ENCODE data around the gene CATSPERE. TPM values are rescaled to one million over a fixed set of nuclear protein-coding genes. Genes with fewer than 3 reads are reported as not detected.
"Not testable (repeated sequence)": the region's sequence is repeated elsewhere in the genome, so short reads cannot be mapped to it uniquely, and the experiment has no call there.

Gene CATSPERE
- total RNA-seq, 1 donor from 2014 or later: 0.74 TPM

- DNase-seq (ENCODE audit: low spot score): no peak
Measured at GRCh38 chr1:244545511-244545910, 84.4 kb downstream of the CATSPERE start.

- DNase-seq (ENCODE audit: low spot score): no peak
Measured at GRCh38 chr1:244548558-244549115, 87.6 kb downstream of the CATSPERE start.

GRCh38 chr1:244552336-244552735, 91.3 kb downstream of the CATSPERE start:
- DNase-seq (ENCODE audit: low spot score): no peak

DNA sequence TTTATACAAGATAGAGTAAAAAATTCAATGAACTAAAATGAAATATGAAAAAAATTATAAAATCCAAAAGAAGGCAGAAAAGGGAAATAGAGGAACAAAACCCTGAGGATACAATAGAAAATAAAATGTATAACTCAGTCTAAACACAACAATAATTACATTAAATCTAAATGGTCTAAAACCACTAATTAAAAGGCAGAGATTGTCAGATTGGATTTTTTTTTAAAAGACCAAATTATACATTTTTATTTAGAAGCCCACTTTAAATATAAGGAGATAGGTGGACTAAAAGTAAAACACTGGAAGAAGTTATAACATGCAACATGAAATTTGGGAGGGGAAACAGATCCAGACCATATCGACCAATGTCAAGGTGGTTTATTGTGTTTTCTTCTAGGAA, 95.2 kb downstream of the CATSPERE start:
- DNase-seq (ENCODE audit: low spot score): no peak

DNA sequence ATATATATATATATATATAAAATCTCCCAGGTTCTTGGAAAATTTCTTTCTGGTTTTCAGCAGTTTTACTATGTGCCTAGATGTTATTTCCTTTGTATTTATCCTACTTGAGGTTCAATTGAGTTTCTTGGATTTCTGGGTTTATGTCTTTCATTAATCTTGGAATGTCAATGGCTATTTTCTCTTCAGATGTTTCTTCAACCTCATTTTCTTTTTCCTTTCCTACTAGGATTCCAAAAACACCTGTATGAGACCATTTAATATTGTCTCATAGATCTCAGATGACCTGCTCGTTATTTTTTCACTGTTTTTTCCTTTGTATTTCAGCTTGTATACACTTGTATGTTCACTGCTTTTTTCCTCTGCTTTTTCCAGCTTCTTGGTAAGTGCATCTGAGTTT, 96.5 kb downstream of the CATSPERE start:
- DNase-seq (ENCODE audit: low spot score): no peak

GRCh38 chr1:244559561-244559960, 98.5 kb downstream of the CATSPERE start:
- no peak for DNase-seq (ENCODE audit: low spot score)

GRCh38 chr1:244562877-244563276, 101.8 kb downstream of the CATSPERE start:
- DNase-seq (ENCODE audit: low spot score): not testable (repeated sequence)

DNA sequence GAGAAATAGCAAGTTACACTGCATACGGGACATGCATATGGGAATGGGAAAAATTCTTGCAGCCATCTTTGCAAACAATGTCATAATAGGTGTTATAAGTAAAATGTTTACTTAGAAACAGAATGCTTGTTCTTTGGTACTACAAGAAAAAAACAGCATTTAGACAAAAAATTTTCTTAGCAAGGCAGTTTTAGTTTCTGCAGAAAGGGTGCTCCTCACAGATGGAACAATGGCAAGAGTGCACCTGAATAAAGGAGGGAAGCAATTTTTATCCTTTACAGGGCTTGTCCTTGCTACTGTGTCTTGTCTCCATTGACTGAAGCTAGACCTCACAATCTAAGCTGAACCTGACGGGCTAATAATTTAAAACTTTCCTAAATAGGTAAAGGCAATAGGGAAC, 112.7 kb downstream of the CATSPERE start:
- DNase-seq (ENCODE audit: low spot score): no peak

DNA sequence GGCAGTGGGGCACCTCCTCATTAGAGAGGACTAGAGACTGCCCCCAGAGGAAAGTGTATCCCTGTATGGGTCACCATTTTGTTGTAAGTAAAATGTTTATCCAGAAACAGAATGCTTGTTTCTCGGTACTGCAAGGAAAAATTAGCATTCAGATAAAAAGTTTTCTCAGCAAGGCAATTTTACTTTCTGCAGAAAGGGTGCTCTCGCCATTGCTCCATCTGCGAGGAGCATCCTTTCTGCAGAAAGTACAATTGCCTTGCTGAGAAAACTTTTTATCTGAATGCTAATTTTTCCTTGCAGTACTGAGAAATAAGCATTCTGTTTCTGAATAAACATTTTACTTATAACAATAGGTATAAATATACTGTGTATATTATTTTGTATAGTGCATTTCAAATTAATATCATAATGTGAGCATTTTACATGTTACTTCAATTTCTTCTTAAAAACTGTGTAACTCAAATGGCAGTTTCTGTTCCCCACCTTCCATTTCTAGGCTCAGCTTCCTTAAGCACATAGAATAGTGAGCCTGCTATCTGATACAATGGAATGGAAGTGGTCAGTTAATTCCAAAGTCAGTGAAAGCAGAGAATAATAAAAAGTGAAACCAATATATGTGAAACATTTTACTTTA, 115.3 kb downstream of the CATSPERE start:
- no peak for DNase-seq (ENCODE audit: low spot score)

DNA sequence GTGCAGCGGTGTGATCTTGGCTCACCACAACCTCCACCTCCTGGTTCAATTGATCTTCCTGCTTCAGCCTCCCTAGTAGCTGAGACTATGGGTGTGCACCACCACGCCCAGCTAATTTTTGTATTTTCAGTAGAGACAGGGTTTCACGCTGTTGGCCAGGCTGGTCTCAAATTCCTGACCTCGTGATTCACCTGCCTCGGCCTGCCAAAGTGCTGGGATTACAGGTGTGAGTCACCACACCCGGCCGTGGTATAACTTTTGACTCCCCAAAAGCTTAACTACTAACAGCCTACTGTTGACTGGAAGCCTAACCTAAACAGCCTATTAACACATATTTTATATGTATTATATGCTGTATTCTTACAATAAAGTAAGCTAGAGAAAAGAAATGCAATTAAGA, 117.1 kb downstream of the CATSPERE start:
- DNase-seq (ENCODE audit: low spot score): not testable (repeated sequence)

GRCh38 chr1:244583358-244583982, 122.4 kb downstream of the CATSPERE start:
- no peak for DNase-seq (ENCODE audit: low spot score)

- no peak for DNase-seq (ENCODE audit: low spot score)
Measured at GRCh38 chr1:244585867-244586266, 124.8 kb downstream of the CATSPERE start.

GRCh38 chr1:244590670-244591069, 129.6 kb downstream of the CATSPERE start:
- no peak for DNase-seq (ENCODE audit: low spot score)

GRCh38 chr1:244598611-244599010, 137.5 kb downstream of the CATSPERE start:
- no peak for DNase-seq (ENCODE audit: low spot score)

DNA sequence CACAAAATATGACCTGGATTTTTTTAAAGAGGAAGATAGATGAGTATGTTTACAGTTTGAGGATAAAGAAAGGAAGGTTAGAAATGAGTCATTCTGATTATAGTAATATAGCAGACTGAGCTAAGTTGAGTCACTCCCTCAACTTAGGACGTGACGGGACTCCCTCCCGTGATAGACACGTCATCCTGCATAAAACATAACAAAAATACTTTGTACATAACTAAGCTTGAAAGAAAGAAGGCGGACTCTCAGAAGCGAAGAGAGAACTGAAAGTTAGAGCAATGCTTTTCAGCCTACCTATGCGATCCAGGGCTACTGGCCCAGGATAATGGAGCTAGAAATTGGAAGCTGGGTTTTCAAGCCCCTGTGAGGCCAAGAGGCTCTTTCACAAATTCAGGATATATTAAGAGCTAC, 138.9 kb downstream of the CATSPERE start:
- no peak for DNase-seq (ENCODE audit: low spot score)

DNA sequence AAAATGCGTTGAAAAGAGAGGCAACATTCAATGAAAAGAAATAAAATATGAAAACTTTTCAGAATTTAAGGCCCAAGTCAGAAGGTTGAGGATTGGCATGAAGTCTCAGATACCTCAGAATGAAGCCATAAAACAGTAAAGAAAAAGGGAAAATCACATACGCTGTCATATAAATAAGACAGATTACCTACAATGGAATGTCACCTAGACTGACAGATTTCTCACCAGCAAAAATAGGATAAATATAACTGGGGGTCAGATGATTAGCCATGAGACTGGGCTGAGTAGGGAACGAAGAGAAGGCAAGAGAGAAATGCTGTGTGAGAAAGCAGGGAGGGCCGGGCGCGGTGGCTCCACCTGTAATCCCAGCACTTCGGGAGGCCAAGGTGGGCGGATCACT, 140.3 kb downstream of the CATSPERE start:
- no peak for DNase-seq (ENCODE audit: low spot score)

DNA sequence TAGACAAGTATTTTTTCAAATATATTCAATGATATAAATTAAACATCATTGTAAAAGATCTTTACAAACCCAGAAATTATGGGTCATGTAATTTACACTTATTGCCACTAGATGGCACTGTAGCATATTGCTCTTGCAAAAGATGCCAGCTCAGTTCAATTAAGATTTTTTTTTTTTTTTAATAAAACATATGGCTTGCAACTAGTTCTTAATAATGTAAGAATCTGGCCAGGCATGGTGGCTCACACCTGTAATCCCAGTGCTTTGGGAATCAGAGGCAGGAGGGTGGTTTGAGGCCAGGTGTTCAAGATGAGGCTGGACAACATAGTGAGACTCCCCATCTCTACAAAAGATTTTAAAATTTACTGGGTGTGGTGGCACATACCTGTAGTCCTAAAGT, 142.4 kb downstream of the CATSPERE start:
- no peak for DNase-seq (ENCODE audit: low spot score)

GRCh38 chr1:244605835-244606370, 144.8 kb downstream of the CATSPERE start:
- DNase-seq (ENCODE audit: low spot score): no peak

DNA sequence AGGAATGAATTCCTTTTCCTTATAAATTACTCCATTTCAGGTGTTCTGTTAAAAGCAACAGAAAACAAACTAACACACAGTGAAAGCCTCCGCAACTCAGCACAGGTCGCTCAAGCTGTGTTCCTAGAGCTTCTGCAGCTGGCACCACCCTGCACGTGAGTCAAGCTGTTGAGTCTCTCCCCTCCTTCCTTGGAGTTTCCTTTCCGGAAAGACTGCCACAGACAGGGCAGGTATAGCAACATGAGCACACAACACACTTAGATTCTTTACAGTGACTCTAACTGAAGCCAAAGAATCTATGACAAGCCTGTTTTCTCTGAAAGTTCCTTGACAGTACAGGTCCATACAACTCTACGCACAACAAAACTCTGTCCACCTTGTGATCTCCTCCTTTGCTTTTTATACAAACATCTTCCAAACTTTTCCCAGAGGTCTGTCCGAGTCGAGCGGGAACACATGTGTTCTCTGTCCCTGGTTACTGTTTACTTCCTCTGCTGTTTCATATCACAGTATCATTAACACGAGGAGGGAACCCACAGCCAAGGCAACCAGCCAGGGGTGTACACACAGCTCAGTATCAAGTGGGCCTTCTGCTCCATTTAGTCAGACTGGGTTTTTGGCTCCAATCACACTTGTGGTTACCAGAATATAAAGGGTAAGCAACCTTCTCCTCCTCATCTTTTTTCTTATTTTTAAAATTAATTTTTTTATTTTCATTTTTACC, 153.2 kb downstream of the CATSPERE start:
- DNase-seq (ENCODE audit: low spot score): no peak

- no peak for DNase-seq (ENCODE audit: low spot score)
Measured at GRCh38 chr1:244614879-244615278, 153.8 kb downstream of the CATSPERE start.

DNA sequence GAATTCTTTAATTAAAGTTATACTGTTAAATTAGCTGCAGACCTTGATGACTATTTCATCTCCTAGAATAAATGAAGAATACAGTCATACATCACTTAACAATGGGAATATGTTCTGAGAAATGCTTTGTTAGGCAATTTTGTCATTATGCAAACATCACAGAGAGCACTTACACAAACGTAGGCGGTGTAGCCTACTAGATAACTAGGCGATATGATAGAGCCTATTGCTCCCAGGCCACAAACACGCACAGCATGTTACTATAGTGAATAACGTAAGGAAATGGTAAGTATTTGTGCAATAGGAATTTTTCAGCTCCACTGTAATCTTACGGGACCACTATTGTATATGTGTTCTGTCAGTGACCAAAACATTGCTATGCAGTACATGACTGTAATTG, 154.2 kb downstream of the CATSPERE start:
- DNase-seq (ENCODE audit: low spot score): no peak

DNA sequence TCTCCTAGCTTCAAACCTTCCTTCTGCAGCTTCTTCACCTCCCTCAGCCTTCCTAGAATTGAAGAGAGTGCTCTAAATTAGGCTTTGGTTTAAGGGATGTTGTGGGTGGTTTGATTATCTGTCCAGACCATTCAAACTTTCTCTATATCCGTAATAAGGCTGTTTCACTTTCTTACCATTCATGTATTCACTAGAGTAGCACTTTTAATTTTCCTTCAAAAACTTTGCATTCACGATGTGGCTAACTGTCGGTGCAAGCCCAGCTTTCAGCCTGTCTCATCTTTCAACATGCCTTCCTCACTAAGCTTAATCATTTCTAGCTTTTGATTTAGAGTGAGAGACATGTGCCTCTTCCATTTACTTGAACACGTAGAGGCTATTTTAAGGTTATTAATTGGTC, 165.6 kb downstream of the CATSPERE start:
- DNase-seq (ENCODE audit: low spot score): no peak
